Neural cell (in vitro differentiated cells): ENCODE data around the gene FAM53B. TPM values are rescaled to one million over a fixed set of nuclear protein-coding genes. Genes with fewer than 3 reads are reported as not detected.

ENCODE experiments used
- H2AFZ ChIP-seq: fragments of 200-600, 300-800 bp; sonication (generic), shearing (Covaris generic); 2 replicates; pipeline ENCODE4 v1.6.0; 2014; ENCODE audit warnings: low read depth, mild to moderate bottlenecking, antibody characterized with exemption, low read length, moderate library complexity
- H3F3A ChIP-seq: fragments of 200-600 bp; shearing (Covaris generic); 2 replicates; pipeline ENCODE4 v1.6.1; 2016; ENCODE audit warnings: mild to moderate bottlenecking, moderate library complexity, mixed read lengths, antibody characterized with exemption, low read length; ENCODE audit not compliant: insufficient read depth, poor library complexity, severe bottlenecking
- H3K27ac ChIP-seq: fragments of 200-600, 300-800 bp; sonication (generic), shearing (Covaris generic); 2 replicates; pipeline ENCODE4 v1.5.1; 2014; ENCODE audit warnings: mild to moderate bottlenecking, low read length, moderate library complexity
- H3K27me3 ChIP-seq: fragments of 300-800, 200-600 bp; sonication (generic), shearing (Covaris generic); 2 replicates; pipeline ENCODE4 v1.6.0; 2014; ENCODE audit warnings: mild to moderate bottlenecking, low read depth, low read length, moderate library complexity; ENCODE audit not compliant: insufficient read depth
- H3K36me3 ChIP-seq: fragments of 300-800, 200-600 bp; sonication (generic), shearing (Covaris generic); 2 replicates; pipeline ENCODE4 v1.5.1; 2014; ENCODE audit warnings: mild to moderate bottlenecking, antibody characterized with exemption, low read length, moderate library complexity; ENCODE audit not compliant: insufficient read depth
- H3K4me2 ChIP-seq: fragments of 300-800, 200-600 bp; sonication (generic), shearing (Covaris generic); 2 replicates; pipeline ENCODE4 v1.6.0; 2014; ENCODE audit warnings: mild to moderate bottlenecking, low read length
- H3K4me3 ChIP-seq: fragments of 300-800, 200-600 bp; sonication (generic), shearing (Covaris generic); 2 replicates; pipeline ENCODE4 v1.5.1; 2014; ENCODE audit warnings: mild to moderate bottlenecking, low read length, moderate library complexity
- H3K79me2 ChIP-seq: fragments of 200-600 bp; shearing (Covaris generic); replicated peaks from 2 replicates; pipeline ENCODE4 v1.6.0; 2014; ENCODE audit warnings: mild to moderate bottlenecking, low read length, moderate library complexity; ENCODE audit not compliant: insufficient read depth
- H3K9ac ChIP-seq: fragments of 300-800, 200-600 bp; sonication (generic), shearing (Covaris generic); 2 replicates; pipeline ENCODE4 v1.6.1; 2016; ENCODE audit warnings: mild to moderate bottlenecking, low read length, mixed read lengths
- H3K9me2 ChIP-seq: fragments of 200-600 bp; shearing (Covaris generic); 2 replicates; pipeline ENCODE4 v1.6.1; 2016; ENCODE audit warnings: mild to moderate bottlenecking, low read length, mixed read lengths; ENCODE audit not compliant: insufficient read depth
- H3K9me3 ChIP-seq: fragments of 200-600, 300-800 bp; sonication (generic), shearing (Covaris generic); 2 replicates; pipeline ENCODE4 v1.6.1; 2016; ENCODE audit warnings: mild to moderate bottlenecking, mixed run types, low read length, moderate library complexity, mixed read lengths
- H4K20me1 ChIP-seq: fragments of 200-600 bp; shearing (Covaris generic); 2 replicates; pipeline ENCODE4 v1.6.1; 2016; ENCODE audit warnings: mild to moderate bottlenecking, mixed run types; ENCODE audit not compliant: insufficient read depth
- CTCF ChIP-seq: fragments of 450-650 bp; IDR thresholded peaks from 2 replicates; pipeline ENCODE4 v1.5.1; 2014; ENCODE audit warnings: antibody characterized with exemption, mild to moderate bottlenecking, moderate library complexity; ENCODE audit not compliant: poor library complexity, severe bottlenecking
- EP300 ChIP-seq: fragments of 450-650 bp; conservative IDR thresholded peaks from 2 replicates; pipeline ENCODE4 v1.6.1; 2014; ENCODE audit warnings: antibody characterized with exemption, mild to moderate bottlenecking, moderate library complexity; ENCODE audit not compliant: poor library complexity, severe bottlenecking
- EZH2 ChIP-seq: fragments of 200-600, 300-800 bp; shearing (Covaris generic), sonication (generic); IDR thresholded peaks from 2 replicates; pipeline ENCODE4 v1.6.1; 2014; ENCODE audit warnings: antibody characterized with exemption, low read length, borderline replicate concordance, mild to moderate bottlenecking; ENCODE audit not compliant: insufficient read depth, poor library complexity, severe bottlenecking
- MXI1 ChIP-seq: fragments of 450-650 bp; conservative IDR thresholded peaks from 2 replicates; pipeline ENCODE4 v1.6.1; 2014; ENCODE audit warnings: antibody characterized with exemption, mild to moderate bottlenecking; ENCODE audit not compliant: poor library complexity, severe bottlenecking
- POLR2AphosphoS5 ChIP-seq: IDR thresholded peaks from 2 replicates; pipeline ENCODE4 v1.6.1; 2012
- RAD21 ChIP-seq: fragments of 450-650 bp; conservative IDR thresholded peaks from 2 replicates; pipeline ENCODE4 v1.6.1; 2014; ENCODE audit warnings: antibody characterized with exemption, mild to moderate bottlenecking, moderate library complexity
- REST ChIP-seq: IDR thresholded peaks from 2 replicates; pipeline ENCODE4 v1.6.1; 2012; ENCODE audit warnings: borderline replicate concordance
- SMC3 ChIP-seq: fragments of 450-650 bp; conservative IDR thresholded peaks from 2 replicates; pipeline ENCODE4 v1.6.1; 2014; ENCODE audit warnings: antibody characterized with exemption, mild to moderate bottlenecking, moderate library complexity; ENCODE audit not compliant: poor library complexity
- TAF1 ChIP-seq: IDR thresholded peaks from 2 replicates; pipeline ENCODE4 v1.6.1; 2012; ENCODE audit warnings: low read depth
- polyA plus RNA-seq: library from polyadenylated mRNA; depleted of rRNA; stranded (reverse); fragments of >200 nt; gene quantifications from 2 replicates; pipeline ENCODE4 v1.2.3, GENCODE V29; 2014

FAM53B gene
- polyA plus RNA-seq, 1 donor from 2014 or later, result 21.8 TPM

- Histone ChIP-seq H3K9me2 (no peaks in the 10 kb centered on the region), H3K27me3 (no peaks in the 10 kb centered on the region), H4K20me1 (peaks cover 2% of the 10 kb centered on the region), H3K4me3 (no peak overlapping the region), H3K27ac (no peak overlapping the region), H3K4me2 (no peak overlapping the region), H3K36me3 (peaks cover 4% of the 10 kb centered on the region), H3K9me3 (no peaks in the 10 kb centered on the region), H3K9ac (no peak overlapping the region), H3F3A (no peaks in the 10 kb centered on the region), H2AFZ (no peak overlapping the region), H3K79me2 (peaks cover 8% of the 10 kb centered on the region)
- no peak for TF ChIP-seq EP300
- TF ChIP-seq SMC3, result no peak
- TF ChIP-seq REST, result no peak
- no peak for TF ChIP-seq EZH2
- no peak for TF ChIP-seq MXI1
- TF ChIP-seq POLR2AphosphoS5, result no peak
- no peak for TF ChIP-seq RAD21
These were observed 37.6 kb downstream of the FAM53B start for GRCh38 chr10:124706462-124707143.

GRCh38 chr10:124705817-124706461 is 38.2 kb downstream of the FAM53B start:
- H3K9ac ChIP-seq, result no peak overlapping the region
- no peak overlapping the region for H2AFZ ChIP-seq
- no peaks in the 10 kb centered on the region for H3F3A ChIP-seq
- no peaks in the 10 kb centered on the region for H3K9me2 ChIP-seq
- H3K4me3 ChIP-seq, result no peak overlapping the region
- no peaks in the 10 kb centered on the region for H3K9me3 ChIP-seq
- H3K79me2 ChIP-seq, result peaks cover 7% of the 10 kb centered on the region
- H4K20me1 ChIP-seq, result peaks cover 2% of the 10 kb centered on the region
- H3K27ac ChIP-seq, result no peak overlapping the region
- TF ChIP-seq EP300, result no peak
- no peak for TF ChIP-seq POLR2AphosphoS5
- no peak for TF ChIP-seq EZH2
- TF ChIP-seq TAF1, result no peak
- no peak for TF ChIP-seq SMC3
- no peak for TF ChIP-seq REST
- no peak for TF ChIP-seq MXI1
- TF ChIP-seq RAD21, result no peak
- no peak for TF ChIP-seq CTCF
- H3K4me2 ChIP-seq, result no peak overlapping the region
- peaks cover 4% of the 10 kb centered on the region for H3K36me3 ChIP-seq
- no peaks in the 10 kb centered on the region for H3K27me3 ChIP-seq
